ENCODE measurements around the gene ERCC6. TPM values are rescaled to one million over a fixed set of nuclear protein-coding genes. Genes with fewer than 3 reads are reported as not detected.

The ERCC6 gene
- total RNA-seq, 1 experiment from 2014 or later: 64.4 TPM

- Mint-ChIP-seq H3K4me1 (ENCODE audit: insufficient read depth, unreplicated experiment) (peaks cover 12% of the 10 kb centered on the region), H3K9me3 (ENCODE audit: unreplicated experiment) (no peaks in the 10 kb centered on the region), H3K36me3 (ENCODE audit: insufficient read depth, unreplicated experiment) (peaks cover 69% of the 10 kb centered on the region), H3K4me3 (ENCODE audit: unreplicated experiment) (no peak overlapping the region), H3K27me3 (ENCODE audit: insufficient read depth, unreplicated experiment) (no peaks in the 10 kb centered on the region), H3K27ac (ENCODE audit: low read depth, unreplicated experiment) (no peak overlapping the region)
- DNase-seq (ENCODE audit: unreplicated experiment): no peak
- TF ChIP-seq CTCF (IDR thresholded peaks at IDR 0.05; ENCODE audit: unreplicated experiment): no peak
- POLR2A ChIA-PET: no interaction called here
- no TSS peak for BruUV-seq (replicated peaks)
- CTCF ChIA-PET: interaction anchor here (0.6 to 3.4 kb wide), 5 partner anchors 9 to 843 kb away, joined by 3 to 15 read pairs (median 5); no protein-coding TSS in a partner anchor
- intact Hi-C loops (cut with micrococcal nuclease): no loop called here
Measured at GRCh38 chr10:49499305-49499851, 39.5 kb downstream of the ERCC6 start.

GRCh38 chr10:49498425-49498824, 40.5 kb downstream of the ERCC6 start:
- Mint-ChIP-seq H3K36me3 (ENCODE audit: insufficient read depth, unreplicated experiment) (peaks cover 68% of the 10 kb centered on the region), H3K9me3 (ENCODE audit: unreplicated experiment) (no peaks in the 10 kb centered on the region), H3K27ac (ENCODE audit: low read depth, unreplicated experiment) (no peak overlapping the region), H3K4me3 (ENCODE audit: unreplicated experiment) (no peak overlapping the region), H3K27me3 (ENCODE audit: insufficient read depth, unreplicated experiment) (no peaks in the 10 kb centered on the region), H3K4me1 (ENCODE audit: insufficient read depth, unreplicated experiment) (peaks cover 12% of the 10 kb centered on the region)
- intact Hi-C loops (cut with micrococcal nuclease): no loop called here
- no TSS peak for BruUV-seq (replicated peaks)
- no peak for TF ChIP-seq CTCF (IDR thresholded peaks at IDR 0.05; ENCODE audit: unreplicated experiment)
- ChIA-PET POLR2A (no interaction called here), CTCF (interaction anchor here (3.4 kb wide), 1 partner anchor 14 kb away, joined by 15 read pairs; no protein-coding TSS in a partner anchor)
- no peak for DNase-seq (ENCODE audit: unreplicated experiment)

GRCh38 chr10:49497358-49497757, 41.6 kb downstream of the ERCC6 start:
- TF ChIP-seq CTCF (IDR thresholded peaks at IDR 0.05; ENCODE audit: unreplicated experiment): no peak
- Mint-ChIP-seq H3K27ac (ENCODE audit: low read depth, unreplicated experiment) (no peak overlapping the region), H3K9me3 (ENCODE audit: unreplicated experiment) (no peaks in the 10 kb centered on the region), H3K36me3 (ENCODE audit: insufficient read depth, unreplicated experiment) (peaks cover 66% of the 10 kb centered on the region), H3K4me1 (ENCODE audit: insufficient read depth, unreplicated experiment) (peaks cover 12% of the 10 kb centered on the region), H3K4me3 (ENCODE audit: unreplicated experiment) (no peak overlapping the region), H3K27me3 (ENCODE audit: insufficient read depth, unreplicated experiment) (no peaks in the 10 kb centered on the region)
- DNase-seq (ENCODE audit: unreplicated experiment): no peak
- POLR2A ChIA-PET: interaction anchor here (1.1 kb wide), 1 partner anchor 9 kb away, joined by 3 read pairs; no protein-coding TSS in a partner anchor
- intact Hi-C loops (cut with micrococcal nuclease): no loop called here
- CTCF ChIA-PET: interaction anchor here (0.7 to 3.4 kb wide), 3 partner anchors 15 to 841 kb away, joined by 3 to 15 read pairs (median 3); no protein-coding TSS in a partner anchor
- BruUV-seq (replicated peaks): no TSS peak

- no peak overlapping the region for H3K27ac Mint-ChIP-seq (ENCODE audit: low read depth, unreplicated experiment)
- H3K4me3 Mint-ChIP-seq (ENCODE audit: unreplicated experiment): no peak overlapping the region
- intact Hi-C loops (cut with micrococcal nuclease): no loop called here
- H3K27me3 Mint-ChIP-seq (ENCODE audit: insufficient read depth, unreplicated experiment): no peaks in the 10 kb centered on the region
- peaks cover 46% of the 10 kb centered on the region for H3K36me3 Mint-ChIP-seq (ENCODE audit: insufficient read depth, unreplicated experiment)
- H3K9me3 Mint-ChIP-seq (ENCODE audit: unreplicated experiment): no peaks in the 10 kb centered on the region
- no peak for DNase-seq (ENCODE audit: unreplicated experiment)
- no TSS peak for BruUV-seq (replicated peaks)
- H3K4me1 Mint-ChIP-seq (ENCODE audit: insufficient read depth, unreplicated experiment): peaks cover 6% of the 10 kb centered on the region
- no peak for TF ChIP-seq CTCF (IDR thresholded peaks at IDR 0.05; ENCODE audit: unreplicated experiment)
- ChIA-PET CTCF (interaction anchor here (0.8 to 2.0 kb wide), 3 partner anchors 22 to 31 kb away, joined by 4 to 5 read pairs (median 4); no protein-coding TSS in a partner anchor), POLR2A (interaction anchor here (0.6 to 1.1 kb wide), 5 partner anchors 9 to 1122 kb away, joined by 3 to 4 read pairs (median 3); no protein-coding TSS in a partner anchor)
Measured at GRCh38 chr10:49488056-49488717, 50.7 kb downstream of the ERCC6 start.
